ENCODE results near the gene CBFB.

GRCh38 chr16:67052399-67052798 lies 23.4 kb downstream of the CBFB start:
- TF ChIP-seq EZH2 (IDR thresholded peaks at IDR 0.05; ENCODE audit: insufficient read depth, poor library complexity, severe bottlenecking): no peak
- TF ChIP-seq EZH2phosphoT487 (IDR thresholded peaks at IDR 0.05; ENCODE audit: insufficient read depth, low read depth): no peak
